ENCODE measurements around the gene TEX19. TPM values are rescaled to one million over a fixed set of nuclear protein-coding genes. Genes with fewer than 3 reads are reported as not detected.
"Not testable (repeated sequence)": the region's sequence is repeated elsewhere in the genome, so short reads cannot be mapped to it uniquely, and the experiment has no call there.

The TEX19 gene
- total RNA-seq, 1 donor from 2014 or later, result not detected

GRCh38 chr17:82356845-82357355 is 2.1 kb upstream of the TEX19 start:
- intact Hi-C loops (cut with micrococcal nuclease), result loop anchor here (10.0 kb wide), 1 partner anchor 418 kb away; no protein-coding TSS in a partner anchor
- no peak overlapping the region for H3K27ac Mint-ChIP-seq
- no peak for DNase-seq (ENCODE audit: low spot score)

DNA sequence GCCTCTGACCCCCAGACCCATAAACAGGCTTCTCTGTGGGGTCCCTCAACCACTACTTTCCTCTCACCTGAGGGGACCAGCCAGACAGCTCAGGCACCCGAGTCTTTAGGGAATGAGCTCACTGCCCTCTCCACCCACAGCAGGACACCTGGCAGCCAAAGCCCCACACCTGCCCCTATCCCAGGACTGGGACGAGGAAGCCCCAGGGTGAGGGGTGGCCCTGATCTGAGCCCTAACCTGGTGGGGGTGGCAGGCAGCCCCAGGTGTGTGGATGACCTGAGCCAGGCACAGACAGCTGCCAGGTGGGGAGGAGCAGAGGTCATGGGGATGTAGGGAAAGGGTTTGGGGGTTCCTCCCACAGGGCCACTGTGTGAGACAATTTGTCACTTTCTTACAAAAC is 1.7 kb upstream of the TEX19 start:
- no peak overlapping the region for H3K27ac Mint-ChIP-seq
- H3K4me3 Mint-ChIP-seq (ENCODE audit: low read depth), result no peak overlapping the region
- no peaks in the 10 kb centered on the region for H3K36me3 Mint-ChIP-seq (ENCODE audit: low read depth)
- H3K4me1 Mint-ChIP-seq (ENCODE audit: low read depth), result peaks cover 7% of the 10 kb centered on the region
- DNase-seq (ENCODE audit: low spot score), result no peak
- H3K27me3 Mint-ChIP-seq (ENCODE audit: low read depth), result peaks cover 11% of the 10 kb centered on the region
- intact Hi-C loops (cut with micrococcal nuclease), result loop anchor here (10.0 kb wide), 1 partner anchor 417 kb away; no protein-coding TSS in a partner anchor
- H3K9me3 Mint-ChIP-seq, result no peaks in the 10 kb centered on the region

More at GRCh38 chr17:82356845-82357355, 2.1 kb upstream of the TEX19 start:
- Mint-ChIP-seq H3K27me3 (ENCODE audit: low read depth) (peaks cover 11% of the 10 kb centered on the region), H3K9me3 (no peaks in the 10 kb centered on the region), H3K36me3 (ENCODE audit: low read depth) (no peaks in the 10 kb centered on the region), H3K4me1 (ENCODE audit: low read depth) (peaks cover 9% of the 10 kb centered on the region), H3K4me3 (ENCODE audit: low read depth) (no peak overlapping the region)

GRCh38 chr17:82359451-82360074 is 516 bp downstream of the TEX19 start:
- not testable (repeated sequence) for H3K4me1 Mint-ChIP-seq (ENCODE audit: low read depth); H3K4me3 Mint-ChIP-seq (ENCODE audit: low read depth); H3K9me3 Mint-ChIP-seq; DNase-seq (ENCODE audit: low spot score); H3K27ac Mint-ChIP-seq; H3K36me3 Mint-ChIP-seq (ENCODE audit: low read depth)
- intact Hi-C loops (cut with micrococcal nuclease), result loop anchor here (10.0 kb wide), 1 partner anchor 415 kb away; no protein-coding TSS in a partner anchor
- peaks cover 14% of the 10 kb centered on the region for H3K27me3 Mint-ChIP-seq (ENCODE audit: low read depth)

GRCh38 chr17:82361885-82362633 is 3.0 kb downstream of the TEX19 start:
- Mint-ChIP-seq H3K27ac (no peak overlapping the region), H3K27me3 (ENCODE audit: low read depth) (peaks cover 18% of the 10 kb centered on the region), H3K4me1 (ENCODE audit: low read depth) (peaks cover 7% of the 10 kb centered on the region), H3K36me3 (ENCODE audit: low read depth) (no peaks in the 10 kb centered on the region), H3K9me3 (no peaks in the 10 kb centered on the region), H3K4me3 (ENCODE audit: low read depth) (no peak overlapping the region)
- intact Hi-C loops (cut with micrococcal nuclease), result no loop called here
- no peak for DNase-seq (ENCODE audit: low spot score)

- Mint-ChIP-seq H3K4me3 (ENCODE audit: low read depth) (no peak overlapping the region), H3K36me3 (ENCODE audit: low read depth) (no peaks in the 10 kb centered on the region), H3K4me1 (ENCODE audit: low read depth) (peaks cover 7% of the 10 kb centered on the region), H3K27me3 (ENCODE audit: low read depth) (peaks cover 27% of the 10 kb centered on the region), H3K27ac (no peak overlapping the region), H3K9me3 (no peaks in the 10 kb centered on the region)
- intact Hi-C loops (cut with micrococcal nuclease), result no loop called here
- DNase-seq (ENCODE audit: low spot score), result no peak
Observed at GRCh38 chr17:82365606-82366295, 6.7 kb downstream of the TEX19 start.

DNA sequence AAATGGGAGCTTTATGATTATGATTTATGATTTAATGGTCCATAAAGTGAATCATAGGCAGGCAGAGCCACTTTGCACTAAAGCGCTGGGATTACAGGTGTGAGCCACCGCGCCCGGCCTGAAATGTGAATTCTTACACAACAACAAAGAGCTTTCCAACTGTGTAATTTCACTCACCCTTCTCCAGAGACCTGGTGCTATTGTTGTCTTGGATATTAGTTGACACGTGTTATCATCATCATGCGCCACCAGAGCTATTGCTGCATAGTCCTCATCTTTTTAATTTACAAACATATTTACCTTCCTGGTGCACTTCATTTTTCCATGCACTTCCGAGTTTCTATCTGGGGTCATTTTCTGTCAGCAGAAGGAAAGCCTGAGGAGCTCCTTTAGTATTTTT is 7.7 kb downstream of the TEX19 start:
- H3K27ac Mint-ChIP-seq, result no peak overlapping the region
- H3K9me3 Mint-ChIP-seq, result no peaks in the 10 kb centered on the region
- H3K27me3 Mint-ChIP-seq (ENCODE audit: low read depth), result peaks cover 32% of the 10 kb centered on the region
- intact Hi-C loops (cut with micrococcal nuclease), result no loop called here
- no peak overlapping the region for H3K4me3 Mint-ChIP-seq (ENCODE audit: low read depth)
- H3K36me3 Mint-ChIP-seq (ENCODE audit: low read depth), result no peaks in the 10 kb centered on the region
- peaks cover 12% of the 10 kb centered on the region for H3K4me1 Mint-ChIP-seq (ENCODE audit: low read depth)
- DNase-seq (ENCODE audit: low spot score), result no peak

DNA sequence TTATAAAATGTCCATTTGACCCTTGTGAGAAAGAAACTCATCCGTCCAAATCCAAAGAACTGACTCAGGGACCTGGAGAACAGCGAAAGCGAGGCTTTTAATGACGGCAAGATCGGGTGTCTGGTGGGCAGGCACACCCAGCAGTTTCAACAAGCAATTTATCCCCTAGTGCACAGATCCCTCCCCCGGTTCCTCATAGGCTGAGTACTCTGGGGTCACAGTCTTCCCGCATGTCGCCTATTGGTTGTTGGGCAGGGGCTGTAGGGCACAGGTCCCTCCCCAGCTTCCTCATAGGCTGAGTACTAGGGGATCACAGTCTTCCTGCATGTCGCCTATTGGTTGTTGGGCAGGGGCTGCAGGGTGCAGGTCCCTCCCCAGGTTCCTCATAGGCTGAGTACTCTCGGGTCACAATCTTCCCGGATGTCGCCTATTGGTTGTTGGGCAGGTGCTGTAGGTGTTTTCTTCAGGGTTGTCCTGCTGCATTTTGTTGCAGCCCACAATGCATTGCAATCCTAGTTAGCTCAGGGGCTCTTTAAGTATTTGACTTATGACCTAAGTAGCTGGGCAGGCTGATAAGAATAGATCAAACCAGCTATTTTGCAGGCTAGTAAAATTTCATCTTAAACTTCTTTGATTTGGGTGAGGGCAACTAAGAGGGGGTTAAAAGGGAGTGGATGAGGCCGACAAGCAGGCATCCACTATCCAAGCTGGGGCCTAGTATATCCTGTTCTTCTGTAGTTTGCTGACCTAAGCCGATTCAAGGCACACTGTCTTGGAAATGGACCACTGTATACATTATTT is 8.9 kb downstream of the TEX19 start:
- Mint-ChIP-seq H3K27ac (no peak overlapping the region), H3K9me3 (no peaks in the 10 kb centered on the region), H3K4me3 (ENCODE audit: low read depth) (no peak overlapping the region), H3K27me3 (ENCODE audit: low read depth) (peaks cover 38% of the 10 kb centered on the region), H3K36me3 (ENCODE audit: low read depth) (no peaks in the 10 kb centered on the region), H3K4me1 (ENCODE audit: low read depth) (peaks cover 12% of the 10 kb centered on the region)
- intact Hi-C loops (cut with micrococcal nuclease), result no loop called here
- no peak for DNase-seq (ENCODE audit: low spot score)

GRCh38 chr17:82369211-82369610 is 10.2 kb downstream of the TEX19 start:
- Mint-ChIP-seq H3K4me3 (ENCODE audit: low read depth) (no peak overlapping the region), H3K27ac (no peak overlapping the region), H3K27me3 (ENCODE audit: low read depth) (peaks cover 43% of the 10 kb centered on the region), H3K36me3 (ENCODE audit: low read depth) (no peaks in the 10 kb centered on the region), H3K9me3 (no peaks in the 10 kb centered on the region), H3K4me1 (ENCODE audit: low read depth) (peaks cover 13% of the 10 kb centered on the region)
- DNase-seq (ENCODE audit: low spot score), result no peak
- intact Hi-C loops (cut with micrococcal nuclease), result no loop called here

DNA sequence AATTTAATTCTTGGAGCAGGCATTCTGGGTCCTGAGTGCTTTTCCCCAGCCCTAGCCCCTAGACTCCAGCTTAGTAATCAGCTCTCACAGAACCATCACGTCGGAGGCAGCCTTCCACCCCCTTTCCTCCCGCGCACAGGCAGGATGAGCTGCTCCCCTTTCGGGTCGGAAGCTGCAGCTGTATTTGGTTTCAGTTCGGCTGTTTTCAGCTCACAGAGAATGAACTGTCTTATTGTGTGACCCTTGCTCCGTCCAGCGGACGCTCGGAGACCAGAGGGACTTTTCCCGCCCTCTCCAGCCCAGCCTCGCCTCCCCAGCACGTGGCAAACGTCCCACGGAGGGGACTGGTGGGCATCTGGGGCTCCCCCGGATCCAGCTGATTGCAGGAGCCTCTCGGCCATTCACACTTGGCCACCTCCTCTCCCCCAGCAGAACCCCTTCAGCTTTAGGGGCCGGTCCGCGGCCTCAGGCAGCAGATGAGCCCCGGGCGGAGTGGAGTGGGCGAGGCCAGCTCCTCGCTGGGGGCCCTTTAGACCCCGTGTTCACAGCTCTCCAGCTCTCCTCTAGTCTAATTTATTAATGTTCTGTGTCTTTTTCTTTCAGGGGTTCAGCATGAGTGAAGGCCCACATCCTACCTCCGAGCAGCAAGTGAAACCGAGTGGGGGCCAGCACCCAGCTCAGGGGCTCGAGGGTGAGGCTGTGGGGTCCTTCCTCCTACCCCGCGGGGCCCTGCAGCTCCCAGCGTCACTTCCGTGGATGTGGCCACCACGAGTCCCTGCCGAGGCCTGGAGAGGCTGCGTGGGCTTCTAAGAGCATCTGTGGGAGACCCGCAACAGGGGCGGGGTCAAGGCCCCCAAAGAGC is 11.7 kb downstream of the TEX19 start:
- Mint-ChIP-seq H3K27me3 (ENCODE audit: low read depth) (peaks cover 40% of the 10 kb centered on the region), H3K4me1 (ENCODE audit: low read depth) (peaks cover 13% of the 10 kb centered on the region), H3K27ac (no peak overlapping the region), H3K4me3 (ENCODE audit: low read depth) (peak overlapping the region; percentile 42), H3K9me3 (no peaks in the 10 kb centered on the region), H3K36me3 (ENCODE audit: low read depth) (no peaks in the 10 kb centered on the region)
- no peak for DNase-seq (ENCODE audit: low spot score)
- intact Hi-C loops (cut with micrococcal nuclease), result no loop called here

GRCh38 chr17:82371333-82372248 is 12.5 kb downstream of the TEX19 start, which contains the start of gene UTS2R:
UTS2R (plus strand) TSS chr17:82371765; CDS start chr17:82374325, 2,560 bp downstream.
- Mint-ChIP-seq H3K4me3 (ENCODE audit: low read depth) (peak within 1 kb of the TSS; percentile 42), H3K27ac (no peak within 1 kb of the TSS), H3K9me3 (no peaks in the 10 kb centered on the region), H3K27me3 (ENCODE audit: low read depth) (peaks cover 46% of the 10 kb centered on the region), H3K36me3 (ENCODE audit: low read depth) (no peaks in the 10 kb centered on the region), H3K4me1 (ENCODE audit: low read depth) (peaks cover 13% of the 10 kb centered on the region)
- no peak for DNase-seq (ENCODE audit: low spot score)
- intact Hi-C loops (cut with micrococcal nuclease), result no loop called here
